GM21723 (cell line): ENCODE results near the gene TBX21.
A peak's percentile ranks its signal among the peaks of the same experiment; 100 is the strongest.

Experiments used
- ATAC-seq: cut with Tn5 transposase; IDR thresholded peaks from one replicate; pipeline ENCODE4 v1.9.1; 2021; ENCODE audit warnings: mild to moderate bottlenecking, moderate library complexity; ENCODE audit not compliant: unreplicated experiment

Gene TBX21

GRCh38 chr17:47733047-47733673 lies at the start of gene TBX21:
TBX21 (plus strand) TSS chr17:47733236; CDS start chr17:47733455, 219 bp downstream.
- ATAC-seq, result peak; percentile 51

- no peak for ATAC-seq
These were observed 49.0 kb upstream of the TBX21 start for GRCh38 chr17:47684025-47684424.

GRCh38 chr17:47684535-47685193 lies 48.4 kb upstream of the TBX21 start:
- ATAC-seq, result no peak

GRCh38 chr17:47685556-47686275 lies 47.3 kb upstream of the TBX21 start:
- ATAC-seq, result no peak

GRCh38 chr17:47686276-47686635 lies 46.8 kb upstream of the TBX21 start:
- no peak for ATAC-seq

- no peak for ATAC-seq
These were observed 46.2 kb upstream of the TBX21 start for GRCh38 chr17:47686664-47687327.

- no peak for ATAC-seq
These were observed 45.7 kb upstream of the TBX21 start for GRCh38 chr17:47687328-47687690.

GRCh38 chr17:47687748-47688147 lies 45.3 kb upstream of the TBX21 start:
- no peak for ATAC-seq

GRCh38 chr17:47690121-47690520 lies 42.9 kb upstream of the TBX21 start:
- no peak for ATAC-seq

GRCh38 chr17:47692137-47692894 lies 40.7 kb upstream of the TBX21 start:
- no peak for ATAC-seq

- ATAC-seq, result no peak
These were observed 39.9 kb upstream of the TBX21 start for GRCh38 chr17:47692895-47693730.

GRCh38 chr17:47693731-47694580 lies 39.1 kb upstream of the TBX21 start, which contains the start of gene TBKBP1:
TBKBP1 (plus strand) TSS chr17:47694161; CDS start chr17:47696113, 1,952 bp downstream.
- ATAC-seq, result no peak

- no peak for ATAC-seq
These were observed 38.2 kb upstream of the TBX21 start for GRCh38 chr17:47694581-47695428.

GRCh38 chr17:47695429-47696376 lies 37.3 kb upstream of the TBX21 start:
- ATAC-seq, result no peak

- no peak for ATAC-seq
These were observed 36.1 kb upstream of the TBX21 start for GRCh38 chr17:47696717-47697642.
